GM12873 (cell line): Measurements from ENCODE around the gene CTSW.
A peak's percentile ranks its signal among the peaks of the same experiment; 100 is the strongest.

Source experiments
- TF ChIP-seq, protein P1 (sequence below): IDR thresholded peaks from 2 replicates; pipeline ENCODE4 v1.5.1; 2012; ENCODE audit warnings: low read depth, mild to moderate bottlenecking, moderate library complexity, low read length, control low read depth; ENCODE audit not compliant: insufficient read depth; ENCODE audit errors: missing control alignments

CTSW gene

DNA sequence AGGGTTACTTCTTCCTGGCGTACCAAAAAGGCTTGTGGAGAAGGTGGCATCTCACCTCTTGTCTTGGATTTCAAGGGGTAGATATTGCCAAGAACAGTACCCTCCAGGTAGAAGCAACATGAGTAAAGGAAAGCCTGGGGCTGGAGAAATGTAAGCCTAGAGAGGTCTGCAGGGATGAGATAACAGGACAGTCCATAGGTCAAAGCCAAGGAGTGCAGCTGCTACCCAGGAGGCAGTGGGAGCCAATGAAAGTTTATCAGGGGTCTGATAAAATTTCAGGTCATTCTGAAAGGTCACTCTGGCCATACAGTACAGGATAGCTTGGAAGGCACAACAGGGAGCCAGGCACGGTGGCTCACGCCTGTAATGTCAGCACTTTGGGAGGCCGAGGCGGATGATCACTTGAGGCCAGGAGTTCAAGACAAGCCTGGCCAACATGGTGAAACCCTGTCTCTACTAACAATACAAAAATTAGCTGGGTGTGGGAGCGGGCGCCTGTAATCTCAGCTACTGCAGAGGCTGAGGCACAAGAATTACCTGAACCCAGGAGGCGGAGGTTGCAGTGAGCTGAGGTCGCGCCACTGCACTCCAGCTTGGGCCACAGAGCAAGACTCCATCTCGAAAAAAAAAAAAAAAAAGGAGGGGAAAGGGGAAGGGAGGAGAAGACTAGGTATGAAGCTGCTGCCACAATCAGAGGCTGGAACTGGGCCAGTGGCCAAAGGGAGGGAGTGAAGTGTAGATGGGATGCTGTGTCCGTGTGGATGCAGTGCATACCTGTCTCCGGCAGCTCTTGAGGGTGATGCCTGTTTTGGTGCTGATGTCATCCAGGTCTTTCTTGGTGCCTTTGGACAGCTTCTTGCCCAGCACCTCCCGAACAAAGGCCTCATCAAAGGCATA, 7.4 kb downstream of the CTSW start:
- TF ChIP-seq, protein P1, sequence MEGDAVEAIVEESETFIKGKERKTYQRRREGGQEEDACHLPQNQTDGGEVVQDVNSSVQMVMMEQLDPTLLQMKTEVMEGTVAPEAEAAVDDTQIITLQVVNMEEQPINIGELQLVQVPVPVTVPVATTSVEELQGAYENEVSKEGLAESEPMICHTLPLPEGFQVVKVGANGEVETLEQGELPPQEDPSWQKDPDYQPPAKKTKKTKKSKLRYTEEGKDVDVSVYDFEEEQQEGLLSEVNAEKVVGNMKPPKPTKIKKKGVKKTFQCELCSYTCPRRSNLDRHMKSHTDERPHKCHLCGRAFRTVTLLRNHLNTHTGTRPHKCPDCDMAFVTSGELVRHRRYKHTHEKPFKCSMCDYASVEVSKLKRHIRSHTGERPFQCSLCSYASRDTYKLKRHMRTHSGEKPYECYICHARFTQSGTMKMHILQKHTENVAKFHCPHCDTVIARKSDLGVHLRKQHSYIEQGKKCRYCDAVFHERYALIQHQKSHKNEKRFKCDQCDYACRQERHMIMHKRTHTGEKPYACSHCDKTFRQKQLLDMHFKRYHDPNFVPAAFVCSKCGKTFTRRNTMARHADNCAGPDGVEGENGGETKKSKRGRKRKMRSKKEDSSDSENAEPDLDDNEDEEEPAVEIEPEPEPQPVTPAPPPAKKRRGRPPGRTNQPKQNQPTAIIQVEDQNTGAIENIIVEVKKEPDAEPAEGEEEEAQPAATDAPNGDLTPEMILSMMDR: no peak

DNA sequence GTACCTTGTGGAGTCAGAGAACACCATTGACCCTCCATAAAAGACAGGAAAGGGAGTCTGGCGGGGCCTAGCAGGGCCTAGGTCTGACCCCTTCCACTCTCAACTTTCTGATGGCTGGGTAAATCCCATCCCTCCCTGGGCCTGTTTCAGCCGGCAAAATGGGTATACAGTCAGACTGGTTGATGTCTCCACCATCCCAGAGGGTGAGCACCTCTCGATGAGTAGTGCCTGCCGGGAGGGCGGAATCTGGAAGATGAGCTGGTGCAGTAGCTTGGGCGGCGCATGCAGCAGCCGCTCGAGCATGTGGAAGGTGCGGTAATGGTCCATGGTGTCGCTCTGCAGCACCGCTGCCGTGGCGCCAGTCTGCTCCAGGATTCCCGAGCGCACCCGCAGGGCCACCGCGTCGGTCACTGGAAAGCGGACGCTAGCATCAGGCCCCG, 8.1 kb downstream of the CTSW start:
- TF ChIP-seq, protein P1: no peak

DNA sequence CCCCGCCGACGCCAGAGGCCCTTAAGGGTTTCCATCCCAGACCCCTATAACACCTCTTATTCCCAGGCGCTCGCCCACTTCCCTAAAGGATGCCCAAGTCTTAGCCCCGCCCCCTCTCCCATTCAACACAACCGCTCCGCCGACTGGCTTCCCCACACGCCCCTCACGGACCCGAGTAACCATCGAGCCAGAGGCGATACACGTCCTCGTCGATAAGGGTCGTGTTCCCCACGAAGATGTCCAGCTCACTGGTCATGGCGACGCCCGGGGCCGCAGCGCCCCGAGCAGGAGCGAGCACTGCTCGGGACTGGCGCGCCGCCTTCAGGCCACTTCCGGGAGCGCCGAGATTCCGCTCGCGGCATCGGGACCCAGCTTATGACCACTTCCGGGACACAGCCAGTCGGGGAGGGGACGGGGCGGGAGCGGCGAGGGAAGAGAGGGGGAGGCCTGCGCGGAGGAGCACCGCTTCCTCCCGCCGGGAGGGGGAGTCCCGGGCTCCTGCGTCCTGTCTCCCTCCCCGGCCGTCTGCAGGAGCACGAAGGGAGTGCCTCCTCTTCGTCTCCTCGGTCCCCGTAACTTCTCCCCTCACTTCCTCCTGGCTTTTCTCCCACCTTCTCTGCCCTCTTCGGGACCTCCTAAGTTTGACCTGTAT, 8.7 kb downstream of the CTSW start, which contains the start of gene FIBP:
Gene FIBP, minus strand, starts transcription at position 309 of the 652 bp plus-strand sequence. Its CDS starts 53 bp downstream, at position 256.
- TF ChIP-seq, protein P1: peak; percentile 79

DNA sequence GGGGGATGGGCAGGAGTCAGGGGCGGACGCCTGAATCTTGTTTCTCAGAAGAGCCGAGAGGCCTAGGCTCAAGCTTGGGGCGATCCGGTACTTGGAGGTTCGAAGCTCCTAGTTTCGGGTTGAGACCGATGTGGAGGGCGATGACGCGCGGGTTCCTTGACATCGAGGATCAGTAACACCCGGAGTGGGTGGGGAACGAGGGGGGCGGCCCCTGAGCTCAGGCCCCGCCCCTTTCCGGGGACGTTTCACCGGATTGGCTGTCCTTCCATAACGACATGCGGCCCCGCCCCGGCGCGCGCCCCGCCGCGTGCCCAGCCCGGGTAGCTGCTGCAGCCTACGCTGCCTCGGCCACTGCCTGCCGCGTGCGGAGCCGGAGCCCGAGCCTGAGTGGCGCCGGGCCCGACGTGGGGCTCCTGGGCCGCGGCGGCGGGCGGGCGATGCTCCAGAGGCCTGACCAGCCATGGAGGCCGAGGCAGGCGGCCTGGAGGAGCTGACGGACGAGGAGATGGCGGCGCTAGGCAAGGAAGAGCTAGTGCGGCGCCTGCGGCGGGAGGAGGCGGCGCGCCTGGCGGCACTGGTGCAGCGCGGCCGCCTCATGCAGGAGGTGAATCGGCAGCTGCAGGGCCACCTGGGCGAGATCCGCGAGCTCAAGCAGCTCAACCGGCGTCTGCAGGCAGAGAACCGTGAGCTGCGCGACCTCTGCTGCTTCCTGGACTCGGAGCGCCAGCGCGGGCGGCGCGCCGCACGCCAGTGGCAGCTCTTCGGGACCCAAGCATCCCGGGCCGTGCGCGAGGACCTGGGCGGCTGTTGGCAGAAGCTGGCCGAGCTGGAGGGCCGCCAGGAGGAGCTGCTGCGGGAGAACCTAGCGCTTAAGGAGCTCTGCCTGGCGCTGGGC, 10.9 kb downstream of the CTSW start, which contains the start of gene CCDC85B:
Gene CCDC85B, plus strand, starts transcription at position 350 of the 895 bp plus-strand sequence. Its CDS starts 111 bp downstream, at position 461.
- TF ChIP-seq, protein P1: no peak

DNA sequence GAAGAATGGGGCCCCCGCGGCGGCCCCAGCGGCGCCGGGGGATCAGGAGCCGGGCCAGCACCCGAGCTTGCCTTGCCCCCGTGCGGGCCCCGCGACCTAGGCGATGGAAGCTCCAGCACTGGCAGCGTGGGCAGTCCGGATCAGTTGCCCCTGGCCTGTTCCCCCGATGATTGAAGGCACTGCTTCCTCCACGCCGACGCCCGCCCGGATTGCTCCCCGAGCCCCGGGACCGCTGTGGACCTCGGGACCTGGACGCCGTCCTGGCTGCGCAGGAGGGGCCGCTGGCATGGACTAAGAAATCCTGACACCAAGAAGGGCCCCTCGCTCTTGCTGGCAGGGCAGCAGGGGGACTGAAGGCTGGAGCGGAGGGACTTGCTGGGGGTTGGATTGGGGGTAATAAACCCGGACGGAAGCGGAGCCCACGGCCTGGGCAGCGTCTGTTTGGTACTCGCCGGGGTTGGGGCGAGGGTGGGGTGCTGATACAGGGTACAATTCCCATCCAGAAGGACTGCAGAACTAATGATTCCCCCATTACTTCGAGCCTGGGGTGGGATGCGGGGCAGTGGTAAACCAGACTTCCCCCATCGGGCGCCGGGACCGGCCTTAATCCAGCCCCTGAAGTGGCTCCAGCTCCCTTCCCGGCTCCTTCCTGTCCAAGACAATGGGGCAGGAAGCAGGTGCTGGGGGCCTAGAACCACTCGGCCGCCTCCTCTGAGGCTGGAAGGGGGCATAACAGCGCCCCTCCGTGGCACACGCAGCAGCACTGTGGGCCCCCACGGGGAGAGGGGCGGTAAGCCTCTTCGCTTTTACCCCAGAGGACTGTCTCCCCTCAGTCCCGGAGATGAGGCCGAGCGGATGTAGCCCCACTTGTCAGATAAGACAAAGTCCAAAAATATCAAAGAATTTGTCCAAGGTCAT, 11.8 kb downstream of the CTSW start:
- TF ChIP-seq, protein P1: peak; percentile 67

DNA sequence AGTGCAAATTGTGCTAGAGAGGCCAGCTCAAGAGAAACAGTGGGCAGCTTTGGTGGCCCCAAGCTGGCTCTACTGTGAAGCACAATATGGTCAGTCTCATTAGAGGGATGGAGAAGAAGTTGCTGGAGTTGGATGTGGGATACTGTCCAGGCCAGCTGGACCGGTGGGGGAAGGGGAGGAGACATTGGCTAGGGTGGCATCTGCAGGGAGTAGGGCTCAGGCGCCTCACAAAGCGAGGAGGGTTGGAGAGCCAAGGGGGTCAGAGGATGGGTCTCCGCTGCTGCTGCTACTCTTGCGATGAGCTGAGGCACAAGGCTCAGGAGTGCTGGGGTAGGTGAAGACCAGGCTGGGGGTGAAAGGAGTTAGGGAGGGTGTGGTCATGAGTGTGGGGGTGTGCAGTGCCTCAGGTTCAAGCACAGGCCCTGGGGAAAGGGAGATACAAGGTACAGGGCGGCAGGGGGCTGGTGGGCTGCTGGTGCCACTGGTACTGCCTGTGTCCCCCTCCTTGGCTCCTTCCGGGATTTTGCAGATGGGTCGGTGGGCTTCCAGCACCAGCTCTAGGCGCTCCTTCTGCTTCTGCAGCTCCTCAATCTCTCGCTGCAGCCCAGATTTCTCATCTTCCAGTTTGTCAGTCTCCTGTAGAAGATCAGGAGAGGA, 13.2 kb downstream of the CTSW start:
- TF ChIP-seq, protein P1: no peak
